Lower leg skin (tissue), 4 donors: ENCODE data around the gene EBF4. TPM values are rescaled to one million over a fixed set of nuclear protein-coding genes. Genes with fewer than 3 reads are reported as not detected.

Experiments used
- DNase-seq, 2 donors: peaks; one replicate each; pipeline ENCODE4 v3.0.0-alpha.2; 2019; ENCODE audit warnings: low spot score in 2 of 2
- H3K4me3 ChIP-seq: fragments of 200-600 bp; sonication (generic); 2 replicates; pipeline ENCODE4 v1.5.1; 2017; ENCODE audit warnings: mild to moderate bottlenecking, low read depth; ENCODE audit not compliant: poor library complexity, severe bottlenecking
- POLR2A ChIP-seq, 2 donors: fragments of 450-650 bp; IDR thresholded peaks; one replicate each; pipeline ENCODE4 v1.6.1; 2016 to 2017; ENCODE audit warnings: antibody characterized with exemption in 2 of 2, mild to moderate bottlenecking in 1 of 2, moderate library complexity in 1 of 2
- WGBS, 2 donors: methylation state at CpG; one replicate each; pipeline ENCODE4 v1.1.5; 2018; 5-methylcytosine and 5-hydroxymethylcytosine counted together
- intact Hi-C: fragments of 100-400 bp; cut with DNase I; formaldehyde crosslinking; loops from one replicate; pipeline ENCODE4 v1.15.0; 2023; ENCODE audit warnings: low total_unique reads
- total RNA-seq, 4 donors: library from RNA; depleted of rRNA; stranded (reverse); fragments of >200 nt; gene quantifications; one replicate each; pipeline ENCODE4 v1.1.0, GENCODE V29; 2016
- TF ChIP-seq, protein P1 (sequence below), 3 donors: fragments of 450-650 bp; IDR thresholded peaks; one replicate each; pipeline ENCODE4 v1.5.1; 2016; ENCODE audit warnings: antibody characterized with exemption in 3 of 3, mild to moderate bottlenecking in 3 of 3, moderate library complexity in 2 of 3

Gene EBF4
- total RNA-seq, 4 donors from 2014 or later = 5.0 to 9.9 (median 7.7) TPM

- intact Hi-C loops = no loop called here
- WGBS, 2 donors = 75 to 76% methylated on average over 12 of the region's 12 CpGs
- TF ChIP-seq, protein P1, sequence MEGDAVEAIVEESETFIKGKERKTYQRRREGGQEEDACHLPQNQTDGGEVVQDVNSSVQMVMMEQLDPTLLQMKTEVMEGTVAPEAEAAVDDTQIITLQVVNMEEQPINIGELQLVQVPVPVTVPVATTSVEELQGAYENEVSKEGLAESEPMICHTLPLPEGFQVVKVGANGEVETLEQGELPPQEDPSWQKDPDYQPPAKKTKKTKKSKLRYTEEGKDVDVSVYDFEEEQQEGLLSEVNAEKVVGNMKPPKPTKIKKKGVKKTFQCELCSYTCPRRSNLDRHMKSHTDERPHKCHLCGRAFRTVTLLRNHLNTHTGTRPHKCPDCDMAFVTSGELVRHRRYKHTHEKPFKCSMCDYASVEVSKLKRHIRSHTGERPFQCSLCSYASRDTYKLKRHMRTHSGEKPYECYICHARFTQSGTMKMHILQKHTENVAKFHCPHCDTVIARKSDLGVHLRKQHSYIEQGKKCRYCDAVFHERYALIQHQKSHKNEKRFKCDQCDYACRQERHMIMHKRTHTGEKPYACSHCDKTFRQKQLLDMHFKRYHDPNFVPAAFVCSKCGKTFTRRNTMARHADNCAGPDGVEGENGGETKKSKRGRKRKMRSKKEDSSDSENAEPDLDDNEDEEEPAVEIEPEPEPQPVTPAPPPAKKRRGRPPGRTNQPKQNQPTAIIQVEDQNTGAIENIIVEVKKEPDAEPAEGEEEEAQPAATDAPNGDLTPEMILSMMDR (IDR thresholded peaks at IDR 0.05) = no peak
- no peak for TF ChIP-seq POLR2A (IDR thresholded peaks at IDR 0.05)
- H3K4me3 ChIP-seq = no peak overlapping the region
- DNase-seq = no peak
These were observed 14.9 kb downstream of the EBF4 start for GRCh38 chr20:2707353-2708072.

GRCh38 chr20:2708073-2708415 lies 15.5 kb downstream of the EBF4 start:
- no peak overlapping the region for H3K4me3 ChIP-seq
- no peak for DNase-seq
- intact Hi-C loops = no loop called here
- TF ChIP-seq, protein P1 (IDR thresholded peaks at IDR 0.05) = no peak
- TF ChIP-seq POLR2A (IDR thresholded peaks at IDR 0.05) = no peak
- 87 to 88% methylated on average over 5 of the region's 5 CpGs for WGBS, 2 donors

DNA sequence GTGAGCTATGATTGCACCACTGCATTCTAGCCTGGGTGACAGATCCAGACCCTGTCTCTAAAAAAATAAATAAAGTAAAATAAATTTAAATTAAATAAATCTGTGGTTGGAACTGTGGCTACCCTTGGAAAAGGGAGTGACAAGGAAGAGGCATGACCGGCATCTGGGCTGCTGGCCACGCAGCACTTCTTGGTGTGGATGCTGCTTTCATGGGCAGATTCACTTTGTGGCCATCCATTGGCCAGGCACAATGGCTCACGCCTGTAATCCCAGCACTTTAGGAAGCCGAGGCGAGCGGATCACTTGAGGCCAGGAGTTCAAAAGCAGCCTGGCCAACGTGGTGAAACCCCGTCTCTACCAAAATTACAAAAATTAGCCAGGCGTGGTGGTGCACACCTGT lies 16.1 kb downstream of the EBF4 start:
- peak in 1 of 2 donors; percentile 15 for DNase-seq
- no peak for TF ChIP-seq POLR2A (IDR thresholded peaks at IDR 0.05)
- TF ChIP-seq, protein P1 (IDR thresholded peaks at IDR 0.05) = no peak
- 85 to 89% methylated on average over 9 of the region's 9 CpGs for WGBS, 2 donors
- H3K4me3 ChIP-seq = no peak overlapping the region
- intact Hi-C loops = no loop called here

DNA sequence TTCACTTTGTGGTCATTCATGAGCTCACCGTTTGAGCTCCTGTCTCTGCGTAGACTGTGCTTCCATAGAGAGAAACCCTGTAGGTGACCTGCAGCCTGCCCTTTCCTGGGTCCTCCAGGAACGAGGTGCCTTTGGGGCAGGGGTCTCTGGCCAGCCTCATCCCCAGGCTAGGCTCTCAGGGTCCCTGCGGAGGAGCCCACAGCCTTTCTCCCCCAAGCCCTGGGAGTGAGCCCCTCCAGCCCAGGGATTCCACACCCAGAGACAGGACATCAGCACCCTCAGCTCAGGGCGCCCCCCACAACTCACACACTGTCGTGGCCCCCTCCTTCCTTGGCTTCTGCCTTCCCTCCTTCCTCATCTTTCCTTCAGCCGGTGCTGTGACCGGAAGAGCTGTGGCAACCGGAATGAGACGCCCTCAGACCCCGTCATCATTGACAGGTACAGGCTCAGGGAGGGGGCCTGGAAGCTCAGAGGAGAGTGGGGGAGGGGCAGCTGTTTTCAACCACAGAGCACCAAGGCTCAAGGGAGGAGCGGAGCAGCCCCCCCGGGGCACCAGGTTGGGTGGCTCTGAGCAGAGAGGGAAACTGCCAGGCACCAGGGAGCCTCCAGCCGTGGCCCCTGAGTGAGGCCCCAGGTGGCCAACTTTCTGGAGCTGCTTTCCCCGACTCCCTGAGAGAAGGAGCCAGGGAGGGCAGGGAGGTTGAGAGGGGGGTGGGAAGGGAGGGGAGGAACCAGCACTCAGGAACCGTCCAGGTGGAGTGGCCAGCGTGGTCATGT lies 16.8 kb downstream of the EBF4 start:
- no peak for TF ChIP-seq POLR2A (IDR thresholded peaks at IDR 0.05)
- TF ChIP-seq, protein P1 (IDR thresholded peaks at IDR 0.05) = no peak
- peak in 1 of 2 donors; percentile 78 for DNase-seq
- intact Hi-C loops = no loop called here
- WGBS, 2 donors = 70 to 74% methylated on average over 14 to 17 of the region's 17 CpGs
- no peak overlapping the region for H3K4me3 ChIP-seq

DNA sequence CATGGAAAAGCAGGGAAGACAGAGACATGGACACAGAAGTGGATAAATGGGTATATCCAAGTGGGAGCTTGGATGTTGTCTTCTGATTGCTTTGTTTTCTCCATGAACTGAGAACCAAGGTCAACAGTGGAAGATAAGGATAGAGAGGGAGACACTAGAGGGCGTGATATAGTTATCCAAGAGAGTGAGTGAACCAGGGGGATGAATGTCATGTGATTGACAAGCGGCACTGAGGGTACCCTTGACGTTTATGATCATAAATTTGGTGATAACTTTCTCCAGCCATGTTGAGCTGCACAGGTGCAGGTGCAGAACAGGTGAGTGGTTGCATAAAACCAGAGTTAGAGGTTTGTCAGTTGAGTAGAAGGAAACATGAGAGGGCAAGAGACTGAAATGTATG lies 20.7 kb downstream of the EBF4 start:
- TF ChIP-seq, protein P1 (IDR thresholded peaks at IDR 0.05) = no peak
- no peak for TF ChIP-seq POLR2A (IDR thresholded peaks at IDR 0.05)
- intact Hi-C loops = no loop called here

More for the DNA sequence above, 20.7 kb downstream of the EBF4 start:
- H3K4me3 ChIP-seq = no peak overlapping the region
- WGBS, 2 donors = 23 to 32% methylated on average over 3 of the region's 3 CpGs
- peak in 1 of 2 donors; percentile 6 for DNase-seq
